HT-29 (cell line): ENCODE measurements around the gene ZNF76. TPM values are rescaled to one million over a fixed set of nuclear protein-coding genes. Genes with fewer than 3 reads are reported as not detected.
"Not testable (repeated sequence)": the region's sequence is repeated elsewhere in the genome, so short reads cannot be mapped to it uniquely, and the experiment has no call there.

ENCODE experiments used
- DNase-seq: peaks from one replicate; pipeline ENCODE4 v3.0.0-alpha.2; 2015; ENCODE audit warnings: low spot score
- total RNA-seq: library from RNA; depleted of rRNA; stranded (reverse); fragments of >200 nt; shearing (Covaris generic); gene quantifications from 2 replicates; pipeline ENCODE4 v1.2.3, GENCODE V29; 2014; rRNA removed

Gene ZNF76
- total RNA-seq, 1 experiment from 2014 or later, result 19.5 TPM

- DNase-seq, result peak; percentile 78
Observed at GRCh38 chr6:35328108-35328723, 68.7 kb downstream of the ZNF76 start.

GRCh38 chr6:35328965-35329364 is 69.4 kb downstream of the ZNF76 start:
- not testable (repeated sequence) for DNase-seq

GRCh38 chr6:35330541-35331119 is 71.1 kb downstream of the ZNF76 start:
- no peak for DNase-seq

- peak; percentile 60 for DNase-seq
Observed at GRCh38 chr6:35332074-35332887, 72.7 kb downstream of the ZNF76 start.

GRCh38 chr6:35341557-35341956 is 82.0 kb downstream of the ZNF76 start:
- no peak for DNase-seq

DNA sequence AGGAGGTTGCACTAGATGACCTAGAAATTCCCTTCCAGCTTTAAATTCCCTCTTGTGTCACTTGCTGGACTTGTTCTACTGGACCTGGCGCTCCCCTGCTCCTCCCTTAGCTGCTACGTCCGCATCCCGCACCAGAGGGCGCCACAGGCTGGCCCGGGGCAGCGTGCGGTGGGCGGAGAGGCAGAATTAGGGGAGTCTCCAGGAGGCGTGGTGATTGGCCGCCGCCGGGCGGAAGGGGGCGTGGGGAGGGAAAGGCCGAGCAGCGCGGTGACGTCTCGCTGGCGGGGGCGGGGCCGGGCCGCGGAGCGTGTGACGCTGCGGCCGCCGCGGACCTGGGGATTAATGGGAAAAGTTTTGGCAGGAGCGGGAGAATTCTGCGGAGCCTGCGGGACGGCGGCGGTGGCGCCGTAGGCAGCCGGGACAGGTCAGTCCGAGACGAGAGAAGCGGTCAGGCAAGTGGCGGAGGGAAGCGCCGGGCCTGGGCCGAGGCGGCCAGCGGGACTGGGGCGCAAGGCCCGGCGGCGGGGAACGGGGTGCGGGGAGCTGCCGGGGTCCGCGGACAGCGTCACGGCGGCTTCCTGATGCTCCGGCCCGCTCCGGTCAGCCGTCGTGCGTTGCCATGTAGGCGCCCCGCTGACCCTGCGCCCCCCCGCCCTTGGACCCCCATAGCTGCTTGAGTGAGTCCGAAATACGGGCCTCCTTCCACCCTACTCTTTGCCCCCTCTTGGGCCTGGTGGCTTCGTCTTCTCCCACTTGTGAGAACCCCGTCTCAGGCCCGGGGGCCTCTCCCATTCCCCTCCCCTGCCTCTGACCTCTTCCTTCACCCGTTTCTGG is 82.9 kb downstream of the ZNF76 start, which contains the start of gene PPARD:
TSS of gene PPARD (plus strand) at position 301 of the 834 bp plus-strand sequence. CDS start 68,530 bp downstream, outside the sequence.
- DNase-seq, result peak; percentile 97

GRCh38 chr6:35343092-35343834 is 83.7 kb downstream of the ZNF76 start:
- peak; percentile 39 for DNase-seq

- DNase-seq, result no peak
Observed at GRCh38 chr6:35343835-35344550, 84.5 kb downstream of the ZNF76 start.

Other genes starting within 250 kb of the ZNF76 start
- not detected in 2 replicates for gene TCP11, start 118.4 kb upstream of the ZNF76 start, total RNA-seq
- not detected in 2 replicates for gene SCUBE3, start 45.8 kb upstream of the ZNF76 start, total RNA-seq
- 2.0 and 3.2 TPM in 2 replicates for gene DEF6, start 38.1 kb downstream of the ZNF76 start, total RNA-seq
- gene PPARD, start 82.8 kb downstream of the ZNF76 start, total RNA-seq, result 10.1 and 13.7 TPM in 2 replicates
- 7.4 and 8.6 TPM in 2 replicates for gene FANCE, start 192.6 kb downstream of the ZNF76 start, total RNA-seq
- 1,706 and 1,805 TPM in 2 replicates for gene RPL10A, start 208.7 kb downstream of the ZNF76 start, total RNA-seq
- 25.7 and 27.4 TPM in 2 replicates for gene TEAD3, start 237.3 kb downstream of the ZNF76 start, total RNA-seq